Measurements from ENCODE around the gene BUD13.
"Not testable (repeated sequence)": the region's sequence is repeated elsewhere in the genome, so short reads cannot be mapped to it uniquely, and the experiment has no call there.

The BUD13 gene

GRCh38 chr11:116762132-116762531 is 10.7 kb downstream of the BUD13 start:
- DNase-seq (ENCODE audit: low read depth in 3 of 3, low spot score in 1 of 3) = no peak

DNA sequence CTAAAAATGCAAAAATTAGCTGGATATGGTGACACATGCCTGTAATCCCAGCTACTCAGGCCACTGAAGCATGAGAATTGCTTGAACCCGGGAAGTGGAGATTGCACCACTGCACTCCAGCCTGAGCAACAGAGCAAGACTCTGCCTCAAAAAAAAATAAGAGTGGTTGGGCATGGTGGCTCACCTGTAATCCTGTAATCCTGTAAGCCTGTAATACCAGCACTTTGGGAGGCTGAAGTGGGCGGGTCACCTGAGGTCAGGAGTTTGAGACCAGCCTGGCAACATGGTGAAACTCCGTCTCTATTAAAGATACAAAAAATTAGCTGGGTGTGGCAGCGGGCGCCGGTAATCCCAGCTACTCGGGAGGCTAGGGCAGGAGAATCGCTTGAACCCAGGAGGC is 16.7 kb downstream of the BUD13 start:
- not testable (repeated sequence) for DNase-seq (ENCODE audit: low read depth in 3 of 3, low spot score in 1 of 3)

DNA sequence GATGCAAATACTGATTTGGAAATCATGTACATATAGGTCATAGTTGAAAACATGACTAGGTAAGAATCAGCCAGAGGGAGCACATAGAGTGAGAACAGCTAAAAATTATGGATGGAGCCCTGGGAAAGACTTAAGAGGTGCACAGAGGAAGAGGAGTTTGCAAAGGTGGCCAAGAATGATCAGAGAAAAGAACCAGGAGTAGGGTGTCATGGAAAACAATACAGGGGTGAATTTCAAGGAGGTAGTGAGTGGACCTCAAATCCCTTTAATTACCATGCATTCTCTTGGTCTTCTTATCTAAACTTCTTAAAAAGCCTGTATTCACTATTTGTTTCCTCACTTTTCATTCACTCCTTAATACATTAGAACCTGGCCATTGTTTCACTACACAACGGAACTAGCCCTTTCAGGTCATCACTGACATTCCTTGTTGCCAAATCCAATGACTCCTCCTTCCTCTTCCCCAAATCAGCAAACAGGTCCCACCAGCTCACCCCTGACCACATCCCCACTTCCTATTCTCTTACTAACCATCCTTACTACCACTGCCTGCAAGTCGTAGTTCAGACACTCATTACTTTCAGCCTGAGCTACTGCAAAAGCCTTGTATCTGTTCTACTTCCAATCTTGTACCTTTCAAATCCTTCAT is 22.6 kb downstream of the BUD13 start:
- DNase-seq (ENCODE audit: low read depth in 3 of 3, low spot score in 1 of 3) = no peak

GRCh38 chr11:116742104-116742503 is 30.7 kb downstream of the BUD13 start:
- DNase-seq (ENCODE audit: low read depth in 3 of 3, low spot score in 1 of 3) = no peak

GRCh38 chr11:116740741-116741140 is 32.0 kb downstream of the BUD13 start:
- DNase-seq (ENCODE audit: low read depth in 3 of 3, low spot score in 1 of 3) = no peak

DNA sequence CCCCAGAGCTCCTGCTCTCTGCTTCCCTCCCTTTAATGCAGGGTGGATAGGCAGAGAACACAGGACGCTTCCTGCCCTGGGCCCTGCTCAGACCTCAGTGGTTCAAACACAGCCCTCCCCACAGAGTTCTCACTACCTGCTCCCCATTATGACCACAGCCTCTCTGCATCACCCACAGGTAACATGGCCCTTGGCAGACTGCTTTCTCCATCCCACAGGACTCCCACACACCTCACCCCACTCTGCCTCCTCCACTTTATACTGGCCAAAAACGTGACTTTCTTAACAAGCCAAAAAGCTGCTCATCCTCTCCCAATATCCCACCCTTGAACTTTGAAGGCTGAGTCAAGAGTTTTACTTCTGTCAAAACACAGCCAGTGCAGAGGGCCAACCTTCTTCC is 33.8 kb downstream of the BUD13 start:
- DNase-seq (ENCODE audit: low read depth in 3 of 3, low spot score in 1 of 3) = no peak

DNA sequence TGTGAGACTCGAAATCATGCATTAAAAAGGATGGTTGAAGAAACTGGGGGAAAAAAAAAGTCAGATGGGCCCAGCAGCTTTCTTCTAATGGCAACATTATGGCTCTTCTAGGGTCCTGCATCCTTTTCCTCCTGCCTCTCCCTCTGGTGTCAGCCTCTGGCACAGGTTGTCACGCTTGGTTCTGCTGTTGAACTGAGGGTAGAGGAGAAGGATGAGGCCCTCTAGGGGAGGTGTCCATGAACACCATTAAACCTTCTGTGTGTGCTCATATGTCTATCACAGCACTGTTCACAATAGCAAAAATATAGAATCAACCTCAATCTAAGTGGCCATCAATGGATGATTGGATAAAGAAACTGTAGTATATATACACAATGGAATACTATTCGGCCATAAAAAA is 36.0 kb downstream of the BUD13 start:
- no peak for DNase-seq (ENCODE audit: low read depth in 3 of 3, low spot score in 1 of 3)

GRCh38 chr11:116733969-116734508 is 38.7 kb downstream of the BUD13 start:
- no peak for DNase-seq (ENCODE audit: low read depth in 3 of 3, low spot score in 1 of 3)

- no peak for DNase-seq (ENCODE audit: low read depth in 3 of 3, low spot score in 1 of 3)
Measured at GRCh38 chr11:116733043-116733755, 39.6 kb downstream of the BUD13 start.

- DNase-seq (ENCODE audit: low read depth in 3 of 3, low spot score in 1 of 3) = peak in 2 of 3 donors; percentile 20 to 37
Measured at GRCh38 chr11:116732271-116733042, 40.3 kb downstream of the BUD13 start.

DNA sequence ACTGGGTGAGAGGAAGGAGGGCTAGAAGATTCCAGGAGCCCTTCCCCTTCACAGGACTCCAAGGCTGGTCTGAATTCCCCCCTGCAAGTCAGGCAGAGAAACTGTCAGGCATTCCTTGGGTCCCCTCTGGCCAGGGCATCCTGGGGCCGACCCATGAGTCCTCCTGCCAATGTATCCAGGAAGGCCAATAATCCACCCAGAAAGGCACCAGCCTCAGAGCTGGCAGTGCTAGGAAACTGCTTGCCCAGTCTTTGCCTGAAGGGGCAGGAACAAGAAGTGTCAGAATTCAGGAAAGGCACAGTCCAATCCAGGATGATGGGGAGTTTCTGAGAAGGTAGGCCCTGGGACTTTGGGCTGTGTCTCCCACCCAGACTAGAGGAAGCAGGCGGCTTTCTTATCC is 41.0 kb downstream of the BUD13 start:
- DNase-seq (ENCODE audit: low read depth in 3 of 3, low spot score in 1 of 3) = no peak

GRCh38 chr11:116731097-116731761 is 41.6 kb downstream of the BUD13 start:
- no peak for DNase-seq (ENCODE audit: low read depth in 3 of 3, low spot score in 1 of 3)

DNA sequence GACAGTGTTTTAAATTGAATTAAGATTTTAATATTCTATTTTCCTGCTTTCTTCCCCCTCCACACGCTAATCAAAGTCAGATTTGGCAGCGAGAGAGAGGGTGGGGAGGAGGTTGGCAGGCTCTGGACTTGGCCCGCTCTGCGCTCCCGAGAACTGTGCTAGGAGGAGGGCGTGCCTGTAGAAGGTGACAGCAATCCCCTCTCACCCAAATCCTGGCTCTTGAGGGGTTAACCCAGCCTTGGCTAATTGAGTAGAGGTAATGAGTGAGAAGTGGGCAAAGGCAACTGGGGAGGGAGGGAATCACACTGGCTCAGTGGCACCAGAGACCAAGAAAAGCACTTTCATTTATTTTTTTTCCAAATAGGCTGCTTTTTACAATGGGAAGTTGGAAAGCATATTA is 42.2 kb downstream of the BUD13 start:
- no peak for DNase-seq (ENCODE audit: low read depth in 3 of 3, low spot score in 1 of 3)

DNA sequence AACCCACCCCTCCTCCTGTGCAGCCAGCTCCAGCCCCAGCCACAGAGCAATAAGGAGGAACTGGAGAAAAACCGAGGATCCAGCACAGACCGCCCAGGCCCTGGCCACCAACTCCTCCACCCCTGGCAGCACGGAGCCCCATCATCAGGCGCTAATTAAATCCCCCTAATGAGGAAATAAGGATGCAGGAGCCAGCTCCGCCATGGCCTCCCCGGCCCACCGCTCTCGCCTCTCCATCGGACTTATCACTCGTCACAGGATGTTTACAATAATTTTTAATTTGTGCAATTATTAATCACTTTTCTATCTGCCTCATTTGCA is 42.6 kb downstream of the BUD13 start:
- DNase-seq (ENCODE audit: low read depth in 3 of 3, low spot score in 1 of 3) = no peak

GRCh38 chr11:116729501-116730240 is 43.1 kb downstream of the BUD13 start:
- DNase-seq (ENCODE audit: low read depth in 3 of 3, low spot score in 1 of 3) = no peak

GRCh38 chr11:116727990-116728389 is 44.8 kb downstream of the BUD13 start:
- no peak for DNase-seq (ENCODE audit: low read depth in 3 of 3, low spot score in 1 of 3)

DNA sequence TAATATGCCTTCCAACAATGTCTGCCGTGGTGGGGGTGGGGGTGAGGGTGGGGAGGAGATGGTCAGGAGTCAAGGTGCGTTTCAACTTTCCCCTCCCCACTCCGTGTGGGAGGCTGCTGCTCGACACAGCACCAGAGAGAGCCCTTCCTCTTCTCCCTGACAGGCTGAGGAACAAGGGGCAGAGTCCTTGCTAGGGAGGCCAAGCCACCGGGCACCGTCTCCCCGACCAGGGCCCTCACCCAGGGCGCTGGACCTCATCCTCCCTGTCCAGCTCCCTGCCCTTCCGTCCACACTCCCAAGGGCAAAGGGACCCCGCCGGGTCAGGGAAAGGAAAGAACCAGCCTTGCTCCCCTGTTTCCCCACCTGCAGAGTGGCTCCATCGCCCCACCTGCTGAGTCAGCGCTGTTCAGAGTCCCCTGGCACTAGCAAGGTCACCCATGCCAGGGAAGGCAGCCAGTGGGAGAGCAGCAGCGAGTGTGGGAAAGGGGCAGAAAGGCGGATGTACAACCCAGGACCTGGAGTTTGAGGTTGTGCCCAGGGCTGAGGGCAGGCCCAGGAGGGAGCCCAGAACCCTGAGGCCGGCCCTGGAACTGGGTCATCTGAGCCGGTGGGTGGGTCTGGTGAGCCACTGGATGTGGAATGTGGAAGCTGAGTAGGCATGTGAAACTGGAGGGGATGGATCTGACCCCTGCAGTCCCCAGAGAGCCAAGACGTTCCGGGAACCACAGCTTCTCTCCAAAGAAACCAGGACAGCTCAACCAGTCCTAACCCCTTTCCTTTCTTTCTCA is 47.2 kb downstream of the BUD13 start:
- no peak for DNase-seq (ENCODE audit: low read depth in 3 of 3, low spot score in 1 of 3)

DNA sequence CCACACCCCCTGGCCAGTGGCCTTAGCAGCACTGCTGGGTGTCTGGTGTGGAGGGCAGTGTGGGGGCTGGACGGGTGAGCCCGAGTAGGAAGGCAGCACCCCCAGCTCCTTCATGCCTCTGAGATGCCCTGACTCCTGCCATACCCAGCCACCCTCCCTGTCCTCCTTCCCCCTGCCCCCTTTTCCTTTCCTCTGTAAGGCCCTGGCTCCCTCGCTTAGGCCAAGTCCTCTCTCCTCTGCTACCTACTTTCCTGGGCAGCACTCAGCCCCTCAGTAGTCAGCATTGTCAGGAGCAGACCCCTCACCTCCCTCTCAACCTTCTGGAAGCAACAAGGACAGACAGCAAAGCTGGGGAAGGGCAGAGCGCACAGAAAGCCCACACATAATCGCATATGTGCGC is 48.0 kb downstream of the BUD13 start:
- DNase-seq (ENCODE audit: low read depth in 3 of 3, low spot score in 1 of 3) = no peak

- DNase-seq (ENCODE audit: low read depth in 3 of 3, low spot score in 1 of 3) = no peak
Measured at GRCh38 chr11:116723511-116723910, 49.3 kb downstream of the BUD13 start.

DNA sequence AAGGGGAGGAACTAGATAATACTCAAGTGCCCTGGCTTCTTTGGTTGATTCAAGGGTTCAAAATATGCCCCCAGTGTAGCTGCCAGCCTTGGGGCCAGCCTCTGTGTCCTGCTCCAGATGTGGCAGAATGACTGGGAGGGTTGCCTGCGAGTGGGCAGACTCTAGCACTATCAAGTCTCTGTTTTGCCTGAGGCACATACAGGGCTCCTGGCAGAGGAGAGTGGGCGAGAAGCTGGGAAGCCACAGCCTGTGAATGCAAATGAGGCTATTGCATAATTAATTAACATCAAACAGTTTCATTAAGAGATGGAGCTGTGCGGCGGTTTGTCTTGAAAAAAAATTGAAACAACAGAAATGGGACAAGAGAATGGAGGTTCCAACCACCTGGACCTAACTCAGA is 50.8 kb downstream of the BUD13 start:
- DNase-seq (ENCODE audit: low read depth in 3 of 3, low spot score in 1 of 3) = no peak

Measured in stimulated activated CD4-positive, alpha-beta T cell treated with anti-CD3 and anti-CD28 coated beads, TNF-alpha, amount 100 ng/mL, for 1 hour (primary cell).